LNCaP clone FGC (cell line): ENCODE results near the gene CPNE6.
"Not testable (repeated sequence)": the region's sequence is repeated elsewhere in the genome, so short reads cannot be mapped to it uniquely, and the experiment has no call there.

ENCODE experiments used
- DNase-seq: peaks from one replicate; pipeline ENCODE4 v3.0.0-alpha.2; 2011; ENCODE audit warnings: low read depth
- H3K4me3 ChIP-seq: 2 replicates; pipeline ENCODE4 v1.5.1; 2011; ENCODE audit warnings: mild to moderate bottlenecking, low read depth, low read length, control low read depth
- CTCF ChIP-seq: IDR thresholded peaks from 2 replicates; pipeline ENCODE4 v1.5.1; 2012; ENCODE audit warnings: mild to moderate bottlenecking; ENCODE audit not compliant: control insufficient read depth, insufficient read depth; ENCODE audit errors: extremely low read depth

CPNE6 gene

DNA sequence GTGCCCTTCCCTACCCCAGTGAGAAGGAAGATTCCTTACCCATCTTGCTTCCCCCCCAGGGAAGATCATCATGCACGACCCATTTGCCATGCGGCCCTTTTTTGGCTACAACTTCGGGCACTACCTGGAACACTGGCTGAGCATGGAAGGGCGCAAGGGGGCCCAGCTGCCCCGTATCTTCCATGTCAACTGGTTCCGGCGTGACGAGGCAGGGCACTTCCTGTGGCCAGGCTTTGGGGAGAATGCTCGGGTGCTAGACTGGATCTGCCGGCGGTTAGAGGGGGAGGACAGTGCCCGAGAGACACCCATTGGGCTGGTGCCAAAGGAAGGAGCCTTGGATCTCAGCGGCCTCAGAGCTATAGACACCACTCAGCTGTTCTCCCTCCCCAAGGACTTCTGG is 32.1 kb downstream of the CPNE6 start:
- H3K4me3 ChIP-seq = no peak overlapping the region
- DNase-seq = no peak
- TF ChIP-seq CTCF = no peak

GRCh38 chr14:24105609-24106239 is 34.4 kb downstream of the CPNE6 start:
- not testable (repeated sequence) for H3K4me3 ChIP-seq, DNase-seq

DNA sequence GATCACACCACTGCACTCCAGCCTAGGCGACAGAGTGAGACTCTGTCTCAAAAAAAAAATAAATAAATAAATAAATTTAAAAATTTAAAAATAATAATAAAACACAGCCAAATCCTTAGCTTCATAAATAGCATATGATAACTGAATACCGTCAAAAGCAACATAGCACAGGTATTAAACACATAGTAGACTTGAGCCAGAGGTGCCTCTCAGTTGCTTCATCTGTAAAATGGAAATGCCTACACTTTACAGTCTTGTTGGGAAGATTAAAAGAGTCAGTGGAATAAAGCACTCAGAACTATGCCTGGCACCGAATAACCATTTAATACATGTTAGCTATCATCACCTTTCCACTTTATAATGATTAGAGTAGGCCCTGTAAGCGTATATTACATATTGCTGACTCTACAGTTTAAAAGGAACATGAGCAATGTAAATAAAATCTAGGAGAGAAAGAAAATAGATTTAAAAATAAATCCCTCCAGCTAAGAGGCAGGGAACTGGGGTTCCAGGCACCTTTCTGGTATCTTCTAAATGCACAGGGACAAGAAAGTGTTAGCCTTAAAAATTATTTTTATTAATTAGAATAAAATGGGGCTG is 35.4 kb downstream of the CPNE6 start:
- no peak overlapping the region for H3K4me3 ChIP-seq
- TF ChIP-seq CTCF = no peak
- DNase-seq = no peak

GRCh38 chr14:24108336-24108874 is 37.0 kb downstream of the CPNE6 start:
- no peak for DNase-seq
- no peak for TF ChIP-seq CTCF
- H3K4me3 ChIP-seq = no peak overlapping the region

DNA sequence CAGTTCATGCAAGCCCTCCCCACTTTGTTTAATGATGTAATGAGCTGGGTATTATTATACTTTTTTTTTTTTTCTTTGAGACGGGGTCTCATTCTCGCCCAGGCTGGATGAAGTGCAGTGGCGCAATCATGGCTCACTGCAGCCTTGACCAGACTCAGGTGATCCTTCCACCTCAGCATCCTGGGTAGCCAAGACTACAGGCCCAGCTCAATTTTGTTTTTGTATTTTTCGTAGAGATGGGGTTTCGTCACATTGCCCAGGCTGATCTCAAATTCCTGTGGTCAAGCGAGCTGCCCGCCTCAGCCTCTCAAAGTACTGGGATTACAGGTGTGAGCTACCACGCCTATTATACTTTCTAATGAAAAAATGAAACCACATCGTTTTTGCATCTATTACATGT is 38.7 kb downstream of the CPNE6 start:
- H3K4me3 ChIP-seq = no peak overlapping the region
- TF ChIP-seq CTCF = no peak
- no peak for DNase-seq

DNA sequence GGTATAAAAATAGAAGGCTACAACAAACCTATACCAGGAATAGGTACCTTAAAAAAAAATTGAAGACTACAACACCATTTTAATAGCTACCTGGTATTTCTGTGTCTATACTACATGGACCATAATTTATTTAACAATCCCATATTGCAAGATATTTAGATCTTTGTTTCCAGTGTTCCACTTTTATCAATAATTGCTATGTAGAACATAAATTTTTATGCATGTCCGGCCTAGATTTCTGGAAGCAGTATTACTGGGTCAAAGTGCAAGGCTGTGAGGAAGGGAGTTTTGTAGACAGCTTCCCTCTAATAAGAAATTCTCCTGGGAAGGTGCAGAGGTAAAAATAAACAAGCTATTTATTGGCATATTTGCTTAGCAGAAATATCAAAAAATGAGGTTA is 39.2 kb downstream of the CPNE6 start:
- DNase-seq = no peak
- TF ChIP-seq CTCF = no peak
- H3K4me3 ChIP-seq = no peak overlapping the region

- H3K4me3 ChIP-seq = peak overlapping the region; percentile 82
- no peak for DNase-seq
- no peak for TF ChIP-seq CTCF
Observed at GRCh38 chr14:24113379-24113800, 42.0 kb downstream of the CPNE6 start.
